Measurements from ENCODE around the gene ELFN1. TPM values are rescaled to one million over a fixed set of nuclear protein-coding genes. Genes with fewer than 3 reads are reported as not detected.

The ELFN1 gene
- total and polyA plus RNA-seq, 7 experiments from 2014 or later = 0.19 TPM; not detected in 6

DNA sequence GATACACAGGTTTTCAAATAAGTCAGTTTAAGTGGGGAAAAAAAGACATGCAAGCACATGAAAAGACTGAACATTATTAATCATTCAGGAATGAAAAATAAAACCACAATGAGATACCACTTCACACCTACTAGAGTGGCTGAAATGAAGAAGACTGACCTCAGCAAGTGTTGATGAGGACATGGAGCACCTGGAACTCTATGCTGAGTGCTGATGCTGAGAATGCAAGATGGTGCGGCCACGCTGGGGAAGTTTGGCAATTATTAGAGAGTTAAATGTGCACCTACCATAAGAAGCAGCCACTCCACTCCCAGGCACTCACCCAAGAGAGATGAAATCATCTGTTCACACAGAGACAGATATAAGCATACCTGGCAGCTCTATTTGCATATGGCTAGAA lies 32.9 kb upstream of the ELFN1 start:
- Histone ChIP-seq H3K4me1 (ENCODE audit: control insufficient read depth in 2 of 2, insufficient read depth in 2 of 2, low read length in 2 of 2) (no peaks in the 10 kb centered on the region), H3K27ac (ENCODE audit: low read depth, low read length) (no peak overlapping the region), H3K4me3 (ENCODE audit: low read length) (no peak overlapping the region), H3K9me3 (ENCODE audit: control insufficient read depth in 2 of 3, low read length in 3 of 3) (peaks cover 0 to 32% (median 0%) of the 10 kb centered on the region in 3 experiments), H3K27me3 (ENCODE audit: control insufficient read depth in 2 of 2, insufficient read depth in 2 of 2, low read length in 2 of 2) (no peaks in the 10 kb centered on the region), H3K36me3 (ENCODE audit: control insufficient read depth in 2 of 3, insufficient read depth in 3 of 3, low read length in 3 of 3) (no peaks in the 10 kb centered on the region)
- intact Hi-C loops (cut with micrococcal nuclease) = no loop called here
- no peak overlapping the region for H3K27ac Mint-ChIP-seq
- ATAC-seq (no peak), DNase-seq (no peak)
- H3K4me3 Mint-ChIP-seq = no peak overlapping the region
- ChIA-PET POLR2A (no interaction called here), CTCF (no interaction called here)
- H3K9me3 Mint-ChIP-seq = peaks cover 0 to 35% (median 10%) of the 10 kb centered on the region in 11 donors
- H3K27me3 Mint-ChIP-seq = peaks cover 0 to 14% (median 10%) of the 10 kb centered on the region in 5 donors
- H3K36me3 Mint-ChIP-seq = peaks cover 0 to 7% (median 0%) of the 10 kb centered on the region in 5 donors
- H3K4me1 Mint-ChIP-seq = no peaks in the 10 kb centered on the region

DNA sequence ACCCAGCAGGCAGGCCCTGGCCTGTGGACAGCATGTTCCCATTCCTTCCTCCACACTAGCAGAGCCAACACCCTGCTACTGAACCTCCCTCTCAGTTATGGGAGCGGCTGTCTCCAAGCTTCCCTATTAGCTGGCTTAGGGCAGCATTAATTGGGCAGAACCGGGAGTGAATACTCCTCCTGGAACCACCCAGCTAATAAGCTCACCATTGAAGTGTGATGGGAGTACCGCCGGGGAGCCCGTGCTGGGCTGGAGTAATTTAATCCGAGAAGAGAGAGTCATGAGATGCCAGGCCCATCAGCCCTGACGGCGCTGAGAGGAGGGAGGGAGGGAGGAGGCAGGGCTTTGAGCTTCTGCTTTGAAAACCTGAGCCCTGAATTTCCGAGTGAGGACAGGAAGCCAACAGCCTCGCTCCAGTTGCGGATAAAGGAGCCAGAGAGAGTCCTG lies 31.8 kb upstream of the ELFN1 start:
- Mint-ChIP-seq H3K36me3 (peaks cover 0 to 7% (median 0%) of the 10 kb centered on the region in 5 donors), H3K4me3 (no peak overlapping the region), H3K27ac (no peak overlapping the region), H3K27me3 (peaks cover 0 to 13% (median 9%) of the 10 kb centered on the region in 5 donors), H3K4me1 (no peaks in the 10 kb centered on the region), H3K9me3 (peaks cover 0 to 35% (median 10%) of the 10 kb centered on the region in 11 donors)
- H3K36me3 ChIP-seq (ENCODE audit: control insufficient read depth in 2 of 3, insufficient read depth in 3 of 3, low read length in 3 of 3) = no peaks in the 10 kb centered on the region
- ChIA-PET POLR2A (no interaction called here), CTCF (no interaction called here)
- DNase-seq (no peak), ATAC-seq (no peak)
- no peaks in the 10 kb centered on the region for H3K27me3 ChIP-seq (ENCODE audit: control insufficient read depth in 2 of 2, insufficient read depth in 2 of 2, low read length in 2 of 2)
- H3K9me3 ChIP-seq (ENCODE audit: control insufficient read depth in 2 of 3, low read length in 3 of 3) = peaks cover 0 to 32% (median 0%) of the 10 kb centered on the region in 3 experiments
- intact Hi-C loops (cut with micrococcal nuclease) = no loop called here
- H3K27ac ChIP-seq (ENCODE audit: low read depth, low read length) = no peak overlapping the region
- H3K4me3 ChIP-seq (ENCODE audit: low read length) = no peak overlapping the region
- no peaks in the 10 kb centered on the region for H3K4me1 ChIP-seq (ENCODE audit: control insufficient read depth in 2 of 2, insufficient read depth in 2 of 2, low read length in 2 of 2)

DNA sequence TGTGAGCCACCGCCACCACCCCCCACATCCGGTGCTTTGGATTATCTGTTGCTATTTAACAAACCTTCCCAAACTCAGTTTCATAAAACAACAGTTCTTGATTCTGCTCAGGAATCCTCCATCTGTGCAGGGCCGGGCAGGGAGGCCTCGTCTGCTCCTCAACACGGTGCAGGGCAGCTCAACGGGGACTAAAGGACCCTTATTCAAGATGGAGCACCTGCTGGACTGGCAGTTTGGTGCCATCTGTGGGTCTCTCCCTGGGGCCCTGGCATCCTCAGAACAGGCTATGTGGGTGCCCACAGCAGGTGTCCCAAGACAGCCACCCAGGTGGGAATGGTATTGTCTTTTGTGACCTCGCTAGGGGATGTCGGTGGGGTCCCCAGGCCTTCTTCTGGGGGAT lies 31.0 kb upstream of the ELFN1 start:
- ATAC-seq = no peak
- Mint-ChIP-seq H3K27ac (no peak overlapping the region), H3K4me1 (no peaks in the 10 kb centered on the region), H3K36me3 (peaks cover 0 to 7% (median 0%) of the 10 kb centered on the region in 5 donors), H3K27me3 (peaks cover 0 to 15% (median 11%) of the 10 kb centered on the region in 5 donors), H3K4me3 (no peak overlapping the region), H3K9me3 (peaks cover 0 to 35% (median 10%) of the 10 kb centered on the region in 11 donors)
- intact Hi-C loops (cut with micrococcal nuclease) = no loop called here
- no peak overlapping the region for H3K4me3 ChIP-seq (ENCODE audit: low read length)
- no peaks in the 10 kb centered on the region for H3K36me3 ChIP-seq (ENCODE audit: control insufficient read depth in 2 of 3, insufficient read depth in 3 of 3, low read length in 3 of 3)
- H3K9me3 ChIP-seq (ENCODE audit: control insufficient read depth in 2 of 3, low read length in 3 of 3) = peaks cover 0 to 32% (median 0%) of the 10 kb centered on the region in 3 experiments
- ChIA-PET CTCF (no interaction called here), POLR2A (no interaction called here)
- no peak for DNase-seq
- H3K27ac ChIP-seq (ENCODE audit: low read depth, low read length) = no peak overlapping the region
- no peaks in the 10 kb centered on the region for H3K27me3 ChIP-seq (ENCODE audit: control insufficient read depth in 2 of 2, insufficient read depth in 2 of 2, low read length in 2 of 2)
- H3K4me1 ChIP-seq (ENCODE audit: control insufficient read depth in 2 of 2, insufficient read depth in 2 of 2, low read length in 2 of 2) = no peaks in the 10 kb centered on the region

DNA sequence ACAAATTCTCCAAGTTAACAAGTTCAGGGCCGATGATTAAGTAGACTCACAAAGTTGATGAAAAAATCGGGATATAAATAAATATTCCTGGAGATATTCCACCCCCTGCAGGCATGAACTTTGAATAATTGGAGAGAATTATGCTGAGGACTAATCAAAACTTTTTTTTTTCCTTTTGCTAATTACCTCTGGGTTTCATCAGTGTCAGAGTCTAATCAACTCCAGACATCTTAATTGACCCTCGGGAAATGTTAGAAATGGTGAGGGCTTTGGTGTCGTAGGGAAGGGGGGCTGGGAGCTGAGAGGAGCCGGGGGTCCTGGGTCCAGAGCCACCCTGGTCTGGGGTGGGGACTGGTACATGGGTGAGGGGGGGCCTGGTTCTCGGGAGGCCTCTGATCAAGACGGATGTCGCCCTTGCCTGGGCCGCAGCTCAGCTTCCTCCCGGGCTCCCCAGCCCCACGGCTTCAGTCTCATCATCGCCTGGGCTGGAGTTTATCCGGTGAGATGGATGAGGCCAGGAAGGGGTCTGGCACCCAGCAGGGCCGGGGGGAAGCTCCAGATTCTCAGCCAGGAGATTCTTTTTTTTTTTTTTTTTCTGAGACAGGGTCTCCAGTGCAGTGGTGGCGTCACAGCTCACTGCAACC lies 30.4 kb upstream of the ELFN1 start:
- ATAC-seq = no peak
- Mint-ChIP-seq H3K27ac (no peak overlapping the region), H3K4me1 (no peaks in the 10 kb centered on the region), H3K27me3 (peaks cover 0 to 12% (median 9%) of the 10 kb centered on the region in 5 donors), H3K9me3 (peaks cover 0 to 32% (median 8%) of the 10 kb centered on the region in 11 donors), H3K4me3 (no peak overlapping the region), H3K36me3 (peaks cover 0 to 7% (median 0%) of the 10 kb centered on the region in 5 donors)
- Histone ChIP-seq H3K27ac (ENCODE audit: low read depth, low read length) (no peak overlapping the region), H3K36me3 (ENCODE audit: control insufficient read depth in 2 of 3, insufficient read depth in 3 of 3, low read length in 3 of 3) (no peaks in the 10 kb centered on the region), H3K9me3 (ENCODE audit: control insufficient read depth in 2 of 3, low read length in 3 of 3) (peaks cover 0 to 28% (median 0%) of the 10 kb centered on the region in 3 experiments), H3K27me3 (ENCODE audit: control insufficient read depth in 2 of 2, insufficient read depth in 2 of 2, low read length in 2 of 2) (no peaks in the 10 kb centered on the region), H3K4me3 (ENCODE audit: low read length) (no peak overlapping the region), H3K4me1 (ENCODE audit: control insufficient read depth in 2 of 2, insufficient read depth in 2 of 2, low read length in 2 of 2) (no peaks in the 10 kb centered on the region)
- CTCF ChIA-PET = no interaction called here
- no peak for DNase-seq
- intact Hi-C loops (cut with micrococcal nuclease) = no loop called here
- POLR2A ChIA-PET = no interaction called here

DNA sequence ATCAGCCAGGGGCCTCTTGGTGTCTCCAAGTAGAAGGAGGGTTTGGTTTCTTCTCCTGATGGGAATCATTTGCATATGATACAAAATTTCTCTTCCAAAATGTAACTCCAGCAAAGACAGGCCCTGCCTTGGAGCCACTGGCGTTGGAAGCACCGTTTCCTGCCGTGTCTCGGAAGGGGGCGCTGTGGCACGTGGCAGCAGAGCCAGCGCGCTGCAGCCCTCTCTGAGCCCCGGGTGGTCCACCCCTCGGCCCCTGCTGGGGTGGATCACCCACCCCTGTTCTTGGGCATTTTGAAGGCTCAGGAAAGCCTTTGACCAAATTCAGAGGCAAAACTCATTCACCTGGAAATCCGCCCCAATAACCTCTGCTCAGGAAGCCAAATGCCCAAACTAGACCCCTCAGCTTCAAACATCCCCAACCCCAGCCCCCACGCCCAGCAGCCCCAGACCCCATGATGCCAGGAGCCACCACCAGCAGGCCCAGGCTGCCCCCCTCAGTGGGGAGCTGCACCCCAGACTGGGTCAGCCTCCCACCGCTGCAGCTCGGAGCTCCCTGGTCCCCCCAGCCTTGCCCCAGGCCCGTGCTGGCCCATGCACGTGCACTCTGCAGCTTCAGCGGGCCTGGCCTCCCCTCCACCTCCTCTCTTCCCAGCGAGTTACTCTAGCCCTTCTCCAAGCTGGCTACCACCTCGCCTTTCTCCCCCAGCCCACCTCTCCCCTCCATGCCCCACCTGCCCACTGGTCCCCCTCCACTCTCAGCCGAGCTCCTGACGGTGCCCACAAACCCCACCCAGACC lies 29.5 kb upstream of the ELFN1 start:
- CTCF ChIA-PET = no interaction called here
- Histone ChIP-seq H3K4me1 (ENCODE audit: control insufficient read depth in 2 of 2, insufficient read depth in 2 of 2, low read length in 2 of 2) (no peaks in the 10 kb centered on the region), H3K4me3 (ENCODE audit: low read length) (no peak overlapping the region), H3K27ac (ENCODE audit: low read depth, low read length) (no peak overlapping the region), H3K27me3 (ENCODE audit: control insufficient read depth in 2 of 2, insufficient read depth in 2 of 2, low read length in 2 of 2) (no peaks in the 10 kb centered on the region), H3K9me3 (ENCODE audit: control insufficient read depth in 2 of 3, low read length in 3 of 3) (peaks cover 0 to 20% (median 0%) of the 10 kb centered on the region in 3 experiments), H3K36me3 (ENCODE audit: control insufficient read depth in 2 of 3, insufficient read depth in 3 of 3, low read length in 3 of 3) (no peaks in the 10 kb centered on the region)
- no peak for ATAC-seq
- Mint-ChIP-seq H3K9me3 (peaks cover 0 to 23% (median 6%) of the 10 kb centered on the region in 11 donors), H3K27me3 (peaks cover 0 to 12% (median 10%) of the 10 kb centered on the region in 5 donors), H3K4me3 (no peak overlapping the region), H3K36me3 (peaks cover 0 to 4% (median 0%) of the 10 kb centered on the region in 5 donors), H3K27ac (no peak overlapping the region), H3K4me1 (no peaks in the 10 kb centered on the region)
- intact Hi-C loops (cut with micrococcal nuclease) = no loop called here
- no peak for DNase-seq
- POLR2A ChIA-PET = no interaction called here

DNA sequence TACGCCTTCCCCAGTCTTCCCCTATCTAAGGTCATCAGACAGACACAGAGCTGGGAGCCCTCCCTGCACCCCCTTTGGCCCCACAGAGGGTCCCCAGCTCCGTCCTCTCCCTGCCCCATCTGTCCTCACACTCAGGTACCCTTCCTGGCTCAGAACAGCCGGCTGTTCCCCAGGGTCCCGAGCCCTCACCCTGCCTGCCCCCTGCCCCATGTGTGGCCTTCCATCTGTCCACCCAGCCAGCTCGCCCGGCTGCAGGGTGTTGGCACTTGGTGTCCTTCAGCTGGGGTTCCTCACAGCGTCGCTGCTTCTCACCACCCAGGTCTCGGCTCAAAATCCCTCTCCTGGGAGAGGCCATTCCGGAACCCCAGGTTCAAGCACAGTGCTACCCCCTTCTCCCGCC lies 28.9 kb upstream of the ELFN1 start:
- H3K9me3 Mint-ChIP-seq = peaks cover 0 to 17% (median 6%) of the 10 kb centered on the region in 11 donors
- H3K27me3 Mint-ChIP-seq = peaks cover 0 to 12% (median 10%) of the 10 kb centered on the region in 5 donors
- no peaks in the 10 kb centered on the region for H3K4me1 ChIP-seq (ENCODE audit: control insufficient read depth in 2 of 2, insufficient read depth in 2 of 2, low read length in 2 of 2)
- peaks cover 0 to 14% (median 0%) of the 10 kb centered on the region in 3 experiments for H3K9me3 ChIP-seq (ENCODE audit: control insufficient read depth in 2 of 3, low read length in 3 of 3)
- H3K4me1 Mint-ChIP-seq = no peaks in the 10 kb centered on the region
- H3K27ac Mint-ChIP-seq = no peak overlapping the region
- ChIA-PET CTCF (no interaction called here), POLR2A (no interaction called here)
- no peaks in the 10 kb centered on the region for H3K36me3 ChIP-seq (ENCODE audit: control insufficient read depth in 2 of 3, insufficient read depth in 3 of 3, low read length in 3 of 3)
- no peak overlapping the region for H3K4me3 Mint-ChIP-seq
- peaks cover 0 to 4% (median 0%) of the 10 kb centered on the region in 5 donors for H3K36me3 Mint-ChIP-seq
- no peaks in the 10 kb centered on the region for H3K27me3 ChIP-seq (ENCODE audit: control insufficient read depth in 2 of 2, insufficient read depth in 2 of 2, low read length in 2 of 2)
- H3K27ac ChIP-seq (ENCODE audit: low read depth, low read length) = no peak overlapping the region
- intact Hi-C loops (cut with micrococcal nuclease) = no loop called here
- H3K4me3 ChIP-seq (ENCODE audit: low read length) = no peak overlapping the region
- ATAC-seq (no peak), DNase-seq (no peak)

All from naive thymus-derived CD4-positive, alpha-beta T cell (primary cell).